Measurements from ENCODE around the gene MED15.

MED15 gene

DNA sequence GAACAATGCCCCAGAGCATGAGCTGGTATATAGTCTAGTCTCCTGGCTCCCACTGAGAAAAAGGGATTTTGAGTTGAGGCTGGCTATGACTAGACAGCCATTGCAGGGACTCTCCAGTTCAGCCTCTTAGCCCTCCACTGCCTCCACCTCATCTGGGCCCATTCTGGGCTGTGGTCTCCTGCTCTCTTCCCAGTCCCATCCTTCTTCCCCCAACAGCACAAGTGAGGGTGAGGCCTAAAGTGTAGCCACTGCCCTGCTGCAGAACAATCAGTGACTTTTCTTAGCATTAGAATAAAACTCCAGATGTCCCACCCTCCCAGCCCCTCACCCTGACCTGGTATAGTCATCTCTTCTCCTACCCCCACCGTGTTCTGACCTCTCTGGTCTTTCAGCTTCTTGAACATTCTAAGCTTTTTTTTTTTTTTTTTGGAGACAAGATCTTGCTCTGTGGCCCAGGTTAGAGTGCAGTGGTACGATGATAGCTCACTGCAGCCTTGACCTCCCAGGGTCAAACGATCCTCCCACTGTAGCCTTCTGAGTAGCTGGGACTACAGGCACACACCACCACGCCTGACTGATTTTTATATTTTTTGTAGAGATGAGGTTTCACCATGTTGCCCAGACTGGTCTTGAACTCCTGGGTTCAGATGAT, 4.3 kb downstream of the MED15 start:
- no peak for DNase-seq

DNA sequence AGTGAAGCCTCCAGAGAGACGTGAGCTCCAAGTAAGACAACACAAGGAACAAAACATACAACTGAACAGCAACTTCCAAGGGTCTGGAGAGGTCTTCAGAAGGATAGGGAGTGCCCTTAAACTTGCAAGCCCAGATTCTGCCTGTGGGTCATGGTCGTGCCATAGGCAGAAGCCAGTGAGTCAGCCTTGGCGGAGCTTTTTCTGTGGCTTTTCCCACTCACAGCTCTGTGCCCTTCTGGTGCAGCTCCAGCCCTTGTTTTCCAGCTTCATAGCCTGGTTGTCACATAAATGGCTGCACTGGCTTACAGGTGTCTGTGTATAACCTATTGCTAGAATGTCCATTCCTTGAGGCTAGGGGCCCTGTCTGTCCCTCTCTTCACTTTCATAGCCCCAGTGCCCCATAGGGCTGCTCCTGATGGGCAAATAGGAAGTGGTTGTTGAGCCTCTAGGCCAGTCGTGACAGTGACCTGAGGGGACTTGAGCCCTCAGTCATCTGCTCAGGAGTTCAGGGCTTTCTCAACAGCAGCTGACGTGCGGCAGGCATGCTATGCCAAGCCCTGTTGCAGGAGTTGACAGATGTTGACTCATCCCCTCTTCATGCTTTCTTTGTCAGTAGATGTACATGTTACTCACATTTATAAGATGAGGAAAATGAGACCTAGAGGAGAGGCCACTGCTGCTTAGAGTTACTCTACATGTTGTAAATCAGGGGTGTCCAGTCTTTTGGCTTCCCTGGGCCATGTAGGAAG, 7.4 kb downstream of the MED15 start:
- DNase-seq, result no peak

DNA sequence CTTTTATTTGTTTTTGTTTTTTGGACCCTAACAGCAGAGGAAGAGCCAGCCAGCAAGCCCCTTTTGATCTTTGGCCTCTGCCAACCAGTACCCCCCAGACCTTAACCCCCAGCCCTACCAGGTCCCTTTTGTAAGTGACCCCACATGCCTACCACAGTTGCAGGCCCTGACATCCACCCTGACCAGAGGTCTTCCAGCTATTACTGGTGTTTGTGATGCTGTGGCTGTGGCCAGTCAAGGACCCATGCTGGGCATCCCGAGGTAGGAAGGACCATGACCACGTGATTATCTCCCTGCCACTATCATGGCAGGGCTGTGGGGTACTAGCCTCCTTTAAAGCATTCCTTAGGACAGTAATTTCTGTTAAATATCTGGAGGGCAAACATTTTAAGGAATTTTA, 9.0 kb downstream of the MED15 start:
- no peak for DNase-seq

DNA sequence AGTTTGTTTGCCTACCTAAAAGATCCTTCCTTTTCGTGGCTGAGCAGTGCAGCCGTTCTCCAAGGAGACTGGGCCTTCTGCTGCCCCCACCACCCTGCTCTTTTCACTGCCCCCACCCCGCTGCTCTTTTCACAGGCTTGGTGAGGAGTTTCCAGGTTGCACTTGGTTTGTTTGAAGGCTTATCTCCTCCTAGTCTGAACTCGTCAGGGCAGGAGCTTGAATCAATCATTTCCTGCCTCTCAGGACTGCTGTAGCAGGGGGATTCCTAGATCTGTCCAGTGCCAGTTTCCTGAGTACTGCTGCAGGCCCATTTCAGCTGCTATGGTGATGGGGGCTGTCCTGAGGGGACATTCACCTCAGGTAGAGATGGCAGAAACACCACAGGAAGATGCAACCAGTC, 10.0 kb downstream of the MED15 start:
- DNase-seq, result no peak

DNA sequence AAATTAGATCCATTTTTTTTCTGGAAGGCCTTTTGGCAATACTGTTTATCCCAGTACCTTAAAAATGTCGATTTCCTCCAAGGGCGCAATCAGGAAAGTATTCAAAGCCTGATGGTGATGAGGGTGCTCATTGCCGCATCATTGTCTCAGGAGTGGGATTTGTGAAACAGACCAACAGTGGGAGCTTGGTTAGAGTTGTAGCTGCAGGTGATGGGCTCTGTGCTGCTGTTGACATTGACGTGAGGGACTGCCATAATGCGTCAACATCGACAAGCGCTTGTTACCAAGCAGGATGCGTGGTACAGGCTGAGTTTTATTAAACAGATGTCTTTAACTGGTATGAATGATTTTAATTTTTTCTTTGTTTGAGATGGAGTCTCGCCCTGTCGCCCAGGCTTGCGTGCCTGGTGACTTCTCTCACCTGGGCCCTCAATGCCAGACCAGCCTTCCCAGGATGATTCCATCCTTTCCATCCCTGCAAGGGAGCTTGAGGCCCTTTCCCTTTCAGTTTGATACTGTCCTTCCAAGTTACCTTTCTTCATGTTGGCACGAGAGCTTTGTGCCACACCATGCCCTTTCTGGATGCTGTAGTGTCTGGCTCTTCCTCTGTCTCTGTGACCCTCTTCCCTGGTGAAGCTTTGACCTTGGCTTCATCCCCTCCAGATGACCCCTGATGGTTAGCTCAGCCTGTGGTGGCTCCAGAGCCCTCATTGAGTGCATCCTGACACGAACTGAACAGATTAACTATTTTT, 10.6 kb downstream of the MED15 start:
- no peak for DNase-seq

DNA sequence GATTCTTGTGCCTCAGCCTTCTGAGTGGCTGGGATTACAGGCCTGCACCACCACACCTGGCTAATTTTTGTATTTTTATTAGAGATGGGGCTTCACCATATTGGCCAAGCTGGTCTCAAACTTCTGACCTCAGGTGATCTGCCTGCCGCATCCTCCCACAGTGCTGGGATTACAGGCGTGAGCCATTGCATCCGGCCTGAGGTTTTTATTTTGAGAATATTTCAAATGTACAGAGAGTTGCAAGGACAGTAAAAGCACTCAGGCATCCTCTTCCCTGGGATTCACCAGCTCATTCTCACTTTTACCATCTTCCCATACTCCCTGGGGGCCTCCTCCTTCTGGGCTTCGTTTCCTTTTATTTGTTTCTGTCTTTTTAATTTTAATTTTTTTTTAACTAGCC, 12.1 kb downstream of the MED15 start:
- DNase-seq, result no peak

DNA sequence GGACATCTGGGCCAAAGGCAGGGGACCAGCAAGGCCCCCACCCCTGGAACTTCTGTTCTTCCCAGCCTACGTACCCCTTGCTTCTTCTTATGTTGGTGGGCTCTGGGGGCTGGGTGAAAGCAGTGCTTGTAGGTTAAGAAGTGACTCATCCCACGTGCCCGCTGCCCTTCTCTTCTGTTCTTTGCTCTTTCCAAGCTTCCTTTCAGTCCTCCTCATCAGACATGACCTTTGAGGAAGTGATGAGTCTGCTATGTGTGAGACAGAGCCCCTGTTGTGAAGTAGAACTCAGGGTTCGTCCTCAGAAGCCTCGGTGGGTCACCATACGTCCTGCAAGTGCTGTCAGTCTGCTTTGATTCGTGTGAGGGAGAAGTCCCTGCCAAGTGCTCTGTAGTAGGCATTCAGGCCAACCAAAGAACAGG, 12.7 kb downstream of the MED15 start:
- DNase-seq, result no peak

DNA sequence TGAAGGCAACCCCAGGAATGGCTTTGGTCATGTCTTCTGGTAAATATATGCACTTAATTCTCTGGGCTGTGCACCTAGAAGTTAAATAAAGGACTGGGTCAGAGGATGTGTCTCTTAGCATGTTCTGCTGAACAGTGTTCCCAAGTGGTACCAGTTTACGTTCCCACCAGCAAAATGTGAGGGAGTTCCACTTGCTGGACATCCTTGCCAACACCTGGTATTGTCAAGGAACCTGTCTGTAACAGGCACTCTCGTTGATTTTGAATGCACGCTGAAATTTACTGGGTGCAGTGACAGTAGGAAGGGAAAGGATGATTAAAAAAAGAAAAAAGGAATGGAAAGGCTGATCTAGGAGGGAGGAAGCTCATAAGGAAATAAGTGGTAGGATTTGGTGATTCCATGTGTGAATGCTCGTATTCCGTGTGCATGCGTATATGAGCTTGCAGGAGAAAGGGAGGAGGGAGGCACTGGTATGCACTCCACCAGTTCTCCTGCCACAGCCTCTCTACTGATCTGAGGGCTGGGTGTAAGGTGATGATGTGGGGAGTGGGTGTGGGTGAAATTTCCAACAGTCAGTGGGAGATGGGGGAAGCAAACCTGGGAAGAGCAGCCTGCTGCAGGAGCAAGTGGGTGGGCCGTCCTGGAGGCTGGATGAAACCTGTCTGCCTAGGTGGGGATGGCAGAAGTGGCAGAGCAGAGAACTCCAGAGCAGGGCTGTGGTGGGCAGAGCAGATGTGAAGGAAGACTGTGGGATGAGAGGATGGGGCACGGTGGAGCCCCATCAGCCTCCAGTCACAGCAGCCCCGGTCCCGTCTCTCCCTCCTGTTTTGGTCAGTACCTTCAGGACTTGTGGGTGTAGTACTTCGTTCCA, 15.0 kb downstream of the MED15 start:
- no peak for DNase-seq

DNA sequence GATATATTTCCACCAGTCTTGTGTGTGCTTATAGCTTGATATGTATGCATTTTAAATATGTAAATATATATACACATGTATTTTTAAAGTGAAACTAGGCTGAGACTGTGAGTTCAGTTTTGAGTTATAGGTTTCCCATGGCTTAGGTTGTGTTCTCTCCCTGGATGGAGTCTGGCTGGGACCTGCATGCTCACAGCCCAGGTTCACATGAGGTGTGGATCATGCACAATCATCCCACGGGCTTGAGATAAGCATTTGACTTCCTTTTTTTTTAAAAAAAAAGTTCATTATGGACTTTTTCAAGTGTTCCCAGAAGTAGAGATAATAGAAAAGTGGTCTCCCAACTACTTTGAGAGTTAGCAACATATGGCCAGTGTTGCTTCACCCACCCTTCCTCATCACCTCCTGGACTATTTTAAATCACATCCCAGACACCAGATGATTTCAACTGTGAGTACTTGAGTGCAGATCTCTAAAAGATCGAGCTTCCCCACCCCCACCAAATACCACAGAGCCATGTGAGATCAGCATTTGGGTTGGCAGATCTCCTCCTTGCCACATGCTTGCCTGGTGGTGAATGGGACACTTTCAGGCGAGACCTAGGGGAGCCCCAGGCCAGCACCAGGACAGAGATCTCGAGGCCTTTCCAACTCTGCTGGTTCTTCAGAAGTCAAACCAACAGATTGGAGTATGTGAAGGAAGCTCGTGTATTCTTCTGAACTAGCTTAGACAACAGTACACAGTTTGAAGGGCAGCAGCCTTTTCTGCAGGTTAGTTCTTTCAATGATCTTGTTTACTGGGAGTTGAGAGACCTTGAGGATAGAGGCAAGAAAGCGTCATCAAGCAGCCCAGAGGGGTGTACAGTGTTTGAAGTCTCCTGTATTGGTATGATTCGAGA, 15.9 kb downstream of the MED15 start:
- DNase-seq, result no peak

DNA sequence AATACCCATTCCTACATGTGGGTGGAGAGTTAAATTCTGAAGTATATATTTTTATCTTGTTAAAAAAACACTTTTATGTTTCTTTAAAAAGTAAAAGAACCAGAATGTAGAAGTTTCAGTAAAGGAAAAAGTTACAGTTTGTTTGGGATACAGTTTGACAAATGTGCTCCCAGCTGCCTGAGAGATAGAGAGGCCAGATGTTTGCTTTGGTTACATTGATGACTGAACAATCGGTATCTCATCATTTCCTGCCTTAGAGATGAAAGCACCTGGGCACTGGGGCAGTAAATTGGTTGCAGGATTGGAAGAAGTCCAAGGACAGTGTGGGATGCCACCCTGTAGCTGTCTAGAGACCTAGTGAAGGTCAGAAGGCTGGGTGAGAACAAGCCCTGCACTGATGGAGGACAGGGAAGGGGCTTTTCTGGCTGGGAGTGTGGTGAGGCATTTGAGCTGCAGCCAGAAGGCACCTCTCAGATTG, 16.6 kb downstream of the MED15 start:
- DNase-seq, result no peak

DNA sequence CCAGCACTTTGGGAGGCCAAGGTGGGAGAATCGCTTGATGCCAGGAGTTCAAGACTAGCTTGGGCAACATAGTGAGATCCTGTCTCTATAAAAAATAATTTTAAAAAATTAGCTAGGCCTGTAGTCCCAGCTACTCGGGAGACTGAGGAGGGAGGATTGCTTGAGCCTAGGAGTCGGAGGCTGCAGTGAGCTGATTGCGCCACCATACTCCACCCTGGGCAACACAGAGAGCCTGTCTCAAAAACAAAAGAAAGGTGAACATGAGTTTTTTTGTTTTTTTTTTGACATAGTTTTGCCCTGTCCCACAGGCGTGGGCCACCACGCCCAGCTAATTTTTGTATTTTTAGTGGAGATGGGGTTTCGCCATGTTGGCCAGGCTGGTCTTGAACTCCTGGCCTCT, 17.6 kb downstream of the MED15 start:
- DNase-seq, result no peak

DNA sequence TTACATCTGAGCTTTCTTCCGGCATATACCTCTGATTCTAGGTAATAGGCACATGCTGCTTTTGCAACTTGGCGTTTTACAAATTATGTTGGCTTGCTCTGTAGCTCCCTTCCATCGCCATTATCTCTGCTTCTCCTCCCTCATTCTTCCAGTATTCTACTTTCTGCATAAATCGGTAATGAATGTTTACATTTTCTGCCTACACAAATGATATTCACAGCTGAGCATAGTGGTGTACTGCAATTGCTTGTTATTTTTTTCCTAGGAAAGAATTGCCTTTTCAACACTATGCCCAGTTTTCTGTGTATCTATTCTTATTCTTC, 18.9 kb downstream of the MED15 start:
- no peak for DNase-seq

DNA sequence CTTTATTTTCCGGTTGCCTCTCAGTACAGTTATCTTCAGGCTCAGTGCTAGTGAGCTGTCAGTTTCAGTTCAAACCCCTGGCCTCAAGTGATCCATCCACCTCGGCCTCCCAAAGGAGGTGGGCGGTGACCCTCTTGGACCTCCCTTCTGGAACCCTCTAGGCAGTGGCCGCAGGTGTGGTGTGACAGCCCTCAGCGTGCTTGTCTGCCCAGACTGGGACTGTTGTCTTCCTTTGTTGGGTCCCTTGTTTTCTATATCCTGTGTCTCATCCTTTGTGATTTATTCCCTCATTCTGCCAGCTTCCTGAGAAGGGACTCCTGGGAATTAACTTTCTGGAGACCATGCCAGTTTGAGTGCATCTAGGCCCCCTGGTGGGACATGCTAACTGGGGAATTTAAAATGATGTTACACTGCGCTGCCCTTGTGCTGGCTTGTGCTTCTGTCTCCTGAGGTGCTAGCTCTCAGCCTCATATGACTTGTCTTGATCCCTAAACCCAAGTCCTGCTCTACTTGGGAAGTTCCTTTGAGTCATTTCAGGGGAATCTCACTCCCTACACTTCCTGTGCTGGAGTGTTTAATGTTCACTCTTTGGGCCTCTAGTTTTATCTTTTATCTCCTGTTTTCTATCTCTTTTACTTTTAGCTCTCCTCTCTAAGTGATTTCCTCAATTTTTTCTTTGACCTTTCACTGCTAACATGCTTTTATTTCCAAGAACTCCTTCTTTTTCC, 19.4 kb downstream of the MED15 start:
- DNase-seq, result no peak

DNA sequence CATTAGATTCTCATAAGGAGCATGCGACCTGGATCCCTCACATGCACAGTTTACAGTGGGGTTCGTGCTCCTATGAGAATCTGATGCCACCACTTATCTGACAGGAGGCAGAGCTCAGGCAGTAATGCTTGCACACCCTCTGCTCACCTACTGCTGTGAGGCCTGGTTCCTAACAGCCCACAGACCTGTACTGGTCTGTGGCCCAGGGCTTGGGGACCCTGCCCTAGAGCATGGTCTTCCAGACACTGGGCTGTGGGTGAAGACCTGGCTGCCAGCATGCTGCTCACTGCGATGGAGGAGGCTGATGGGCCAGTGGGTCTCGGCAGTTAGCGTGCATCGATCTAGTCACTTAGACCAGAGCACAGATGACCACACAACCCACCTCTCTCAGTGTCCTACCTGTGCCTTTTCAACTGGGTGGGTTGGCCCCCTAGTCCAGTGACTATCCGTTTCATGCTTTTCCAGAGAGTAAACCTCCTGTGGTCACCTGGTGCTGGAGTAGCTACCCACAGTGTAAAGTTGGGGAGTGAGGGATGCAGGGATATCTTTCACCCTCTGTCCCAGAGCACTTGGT, 21.1 kb downstream of the MED15 start:
- no peak for DNase-seq

DNA sequence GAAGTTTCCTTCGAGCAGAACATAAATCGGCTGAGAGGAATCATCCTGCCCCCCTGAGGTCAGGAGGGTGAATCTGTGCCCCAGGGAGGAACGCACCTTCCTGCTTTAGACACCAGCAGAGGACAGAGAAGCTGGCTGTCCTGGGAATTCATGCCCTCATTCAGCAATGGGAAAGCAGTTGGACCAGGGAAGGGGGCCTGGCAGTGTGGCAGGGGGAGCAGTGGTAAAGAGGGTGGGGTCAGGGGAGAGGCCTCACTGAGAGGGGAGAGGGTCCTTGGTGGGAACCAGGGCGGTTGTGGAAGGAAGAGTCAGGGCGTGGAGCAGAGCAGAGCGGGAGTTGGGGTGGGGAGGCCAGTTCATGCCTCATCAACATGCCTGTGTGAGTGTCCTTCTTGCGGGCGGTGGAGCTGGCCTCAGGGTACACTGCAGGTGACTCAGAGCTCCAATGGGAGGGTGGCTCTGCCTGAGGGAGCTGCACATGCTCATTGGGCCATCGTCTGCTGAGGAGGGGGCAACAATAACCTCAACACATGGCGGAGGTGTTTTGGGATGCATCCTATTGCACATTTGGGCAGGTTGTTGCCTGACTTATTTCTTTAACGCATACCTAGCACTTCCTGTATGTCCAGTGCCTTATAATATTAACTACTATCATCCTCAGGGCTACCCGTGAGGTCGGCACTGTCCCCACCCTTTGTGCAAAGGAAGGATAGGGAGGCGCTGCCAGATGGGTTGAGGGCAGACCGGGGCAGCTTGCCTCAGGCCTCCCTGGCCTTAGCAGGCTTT, 23.2 kb downstream of the MED15 start:
- DNase-seq, result no peak

DNA sequence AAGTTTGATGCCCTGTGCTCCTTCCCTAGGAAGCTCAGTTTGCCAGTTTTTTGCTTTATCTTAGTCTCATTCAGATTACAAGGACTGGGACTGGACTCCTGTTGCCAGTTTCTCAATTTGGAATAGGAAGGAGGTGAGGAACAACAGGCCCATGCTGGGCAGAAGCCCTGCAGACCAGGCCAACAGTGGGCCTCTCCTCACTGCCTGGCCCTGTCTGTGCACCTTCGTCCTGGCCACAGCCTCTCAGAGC, 23.7 kb downstream of the MED15 start:
- no peak for DNase-seq

DNA sequence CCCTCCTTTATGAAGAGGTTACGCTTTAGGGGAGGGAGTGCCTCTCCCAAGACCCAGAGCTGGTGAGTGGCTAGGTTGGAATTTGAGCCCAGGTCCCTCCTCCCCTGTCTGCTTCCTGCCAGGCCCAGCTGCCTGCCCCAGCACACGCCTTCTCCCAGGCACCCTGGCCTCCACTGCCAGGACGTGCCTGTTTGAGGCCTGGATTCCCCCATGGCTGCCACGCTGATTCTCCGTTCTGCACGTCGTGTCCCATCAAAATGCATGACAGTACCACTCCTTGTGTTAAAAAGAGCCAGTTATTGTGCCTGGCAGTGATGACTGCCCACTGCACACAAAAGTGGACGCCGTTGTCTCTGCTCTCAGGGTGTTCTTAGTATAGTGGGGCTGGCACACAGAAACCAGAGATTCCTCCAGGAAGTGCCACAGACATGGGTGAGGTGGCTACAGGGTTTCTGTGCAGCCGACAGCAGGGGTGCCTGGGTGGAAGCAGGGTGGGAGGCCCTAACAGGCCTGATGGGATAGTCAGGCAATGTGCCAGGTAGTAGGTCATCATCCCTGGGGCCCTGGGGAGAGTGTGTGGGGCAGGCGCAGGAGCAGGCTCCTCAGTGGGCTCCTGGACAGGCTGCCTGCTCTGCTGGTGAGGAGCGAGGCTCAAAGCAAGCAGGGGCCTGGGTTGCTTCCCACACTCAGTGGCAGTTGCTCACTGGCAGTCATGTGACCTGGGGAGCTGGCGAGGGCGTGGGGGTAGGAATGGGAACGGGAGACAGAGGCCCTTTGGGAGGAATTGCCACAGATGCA, 24.2 kb downstream of the MED15 start:
- no peak for DNase-seq

DNA sequence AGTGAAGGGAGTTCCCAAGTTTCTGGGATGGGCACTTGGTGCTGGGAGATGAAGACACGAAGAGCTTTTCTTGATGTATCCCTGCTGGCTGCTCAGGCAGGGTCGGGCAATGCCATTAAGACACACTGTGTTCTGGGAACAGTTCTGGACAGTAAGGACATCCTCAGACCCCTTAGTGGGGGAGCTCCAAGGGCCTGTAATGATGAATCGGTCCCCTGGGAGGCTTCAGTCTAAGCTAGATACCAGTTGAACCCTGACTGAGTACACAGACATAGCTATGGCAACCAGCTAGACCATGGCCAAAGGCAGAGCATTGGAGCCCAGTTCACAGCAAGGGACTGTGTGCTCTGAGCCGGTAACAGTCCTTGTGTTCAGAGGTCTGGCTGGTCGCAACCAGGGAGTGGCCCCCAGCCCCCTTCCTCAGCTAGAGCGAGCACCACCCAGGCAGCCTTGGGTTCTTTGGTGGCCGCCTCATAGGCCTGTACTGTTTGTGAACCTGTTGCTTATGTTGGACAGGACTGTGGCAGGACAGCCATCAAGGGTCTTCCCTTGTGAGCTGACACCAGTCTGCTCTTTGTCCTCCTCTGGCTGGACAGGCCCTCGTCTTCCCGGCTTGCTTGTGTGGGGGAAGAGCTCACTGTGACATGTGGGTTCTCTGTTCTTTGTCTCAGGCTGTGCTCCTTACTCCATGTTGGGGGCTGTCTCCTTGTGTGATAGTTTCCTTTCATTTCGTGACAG, 25.0 kb downstream of the MED15 start:
- DNase-seq, result no peak
